GM18526 (cell line): Measurements from ENCODE around the gene RCN2.

Source experiments
- POLR2A ChIP-seq: IDR thresholded peaks from 3 replicates; pipeline ENCODE4 v1.6.1; 2011; ENCODE audit not compliant: insufficient read length; ENCODE audit errors: extremely low read depth

RCN2 gene

GRCh38 chr15:77001351-77001750, 69.8 kb downstream of the RCN2 start:
- no peak for TF ChIP-seq POLR2A

- TF ChIP-seq POLR2A = no peak
Observed at GRCh38 chr15:77001966-77002365, 70.4 kb downstream of the RCN2 start.

GRCh38 chr15:77002436-77002835, 70.9 kb downstream of the RCN2 start:
- TF ChIP-seq POLR2A = no peak

GRCh38 chr15:77002954-77003912, 71.7 kb downstream of the RCN2 start:
- no peak for TF ChIP-seq POLR2A
